OCI-LY3 (cell line): ENCODE data around the gene IRF2.
A peak's percentile ranks its signal among the peaks of the same experiment; 100 is the strongest.

Source experiments
- H2AFZ ChIP-seq: fragments of 200-600, 300-600 bp; shearing (Covaris generic); 2 replicates; pipeline ENCODE4 v1.6.0; 2014; ENCODE audit warnings: antibody characterized with exemption, low read depth, low read length
- H3K27ac ChIP-seq: fragments of 200-600, 300-600 bp; sonication (generic); 2 replicates; pipeline ENCODE4 v1.5.1; 2014; ENCODE audit warnings: mild to moderate bottlenecking, low read length, moderate library complexity, mixed read lengths
- H3K27me3 ChIP-seq: fragments of 200-600, 300-600 bp; sonication (generic); 2 replicates; pipeline ENCODE4 v1.6.1; 2014; ENCODE audit warnings: low read depth, low read length, mixed read lengths
- H3K36me3 ChIP-seq: fragments of 200-600, 300-600 bp; sonication (generic); replicated peaks from 2 replicates; pipeline ENCODE3; 2014; ENCODE audit warnings: low read depth, low read length, mixed read lengths
- H3K4me1 ChIP-seq: fragments of 300-600, 200-600 bp; sonication (generic); 2 replicates; pipeline ENCODE4 v1.6.1; 2014; ENCODE audit warnings: low read length, mixed read lengths
- H3K4me2 ChIP-seq: fragments of 200-600, 300-600 bp; sonication (generic); 2 replicates; pipeline ENCODE4 v1.6.1; 2014; ENCODE audit warnings: low read length, mixed read lengths
- H3K4me3 ChIP-seq: fragments of 300-600, 200-600 bp; sonication (generic); 2 replicates; pipeline ENCODE4 v1.5.1; 2014; ENCODE audit warnings: antibody characterized with exemption, mild to moderate bottlenecking, low read length, moderate library complexity
- H3K79me2 ChIP-seq: fragments of 300-600, 200-600 bp; shearing (Covaris generic); 2 replicates; pipeline ENCODE4 v1.6.1; 2014; ENCODE audit warnings: mild to moderate bottlenecking, low read length, mixed read lengths
- H3K9ac ChIP-seq: fragments of 300-600, 200-600 bp; shearing (Covaris generic); 2 replicates; pipeline ENCODE4 v1.6.0; 2014; ENCODE audit warnings: mild to moderate bottlenecking, low read length, moderate library complexity
- H3K9me3 ChIP-seq: fragments of 200-600, 300-600 bp; shearing (Covaris generic); 2 replicates; pipeline ENCODE4 v1.6.1; 2014; ENCODE audit warnings: low read length, mixed read lengths; ENCODE audit not compliant: insufficient read depth
- H4K20me1 ChIP-seq: fragments of 200-600, 300-600 bp; sonication (generic); 2 replicates; pipeline ENCODE4 v1.6.1; 2016; ENCODE audit warnings: low read length, mixed read lengths; ENCODE audit not compliant: insufficient read depth
- CTCF ChIP-seq: fragments of 200-600, 300-600 bp; sonication (generic); IDR thresholded peaks from 2 replicates; pipeline ENCODE4 v1.5.1; 2014; ENCODE audit warnings: antibody characterized with exemption, low read length, low read depth
- EZH2phosphoT487 ChIP-seq: fragments of 200-600 bp; shearing (Covaris generic); IDR thresholded peaks from 2 replicates; pipeline ENCODE4 v1.6.1; 2018; ENCODE audit warnings: antibody characterized with exemption, mixed run types, low read depth

The IRF2 gene

GRCh38 chr4:184421533-184422155 is 52.7 kb downstream of the IRF2 start:
- Histone ChIP-seq H2AFZ (no peak overlapping the region), H3K27ac (peak overlapping the region; percentile 87), H3K4me1 (peaks cover 54% of the 10 kb centered on the region), H3K9me3 (no peaks in the 10 kb centered on the region), H3K79me2 (peaks cover 51% of the 10 kb centered on the region), H3K4me2 (peak overlapping the region; percentile 53), H3K9ac (peak overlapping the region; percentile 44), H4K20me1 (peaks cover 3% of the 10 kb centered on the region; the same call in 1 of the 2 replicates), H3K36me3 (peaks cover 18% of the 10 kb centered on the region), H3K27me3 (no peaks in the 10 kb centered on the region), H3K4me3 (peak overlapping the region; percentile 53)
- TF ChIP-seq EZH2phosphoT487 (no peak), CTCF (no peak)

- peak overlapping the region; percentile 44; the same call in 1 of the 2 replicates for H3K9ac ChIP-seq
- H4K20me1 ChIP-seq, result peaks cover 3% of the 10 kb centered on the region; the same call in 1 of the 2 replicates
- H2AFZ ChIP-seq, result no peak overlapping the region
- TF ChIP-seq CTCF, result no peak
- TF ChIP-seq EZH2phosphoT487, result no peak
- peaks cover 53% of the 10 kb centered on the region for H3K79me2 ChIP-seq
- H3K4me2 ChIP-seq, result peak overlapping the region; percentile 53
- no peaks in the 10 kb centered on the region for H3K9me3 ChIP-seq
- H3K27me3 ChIP-seq, result no peaks in the 10 kb centered on the region
- H3K27ac ChIP-seq, result peak overlapping the region; percentile 87
- H3K36me3 ChIP-seq, result peaks cover 18% of the 10 kb centered on the region
- H3K4me1 ChIP-seq, result peaks cover 60% of the 10 kb centered on the region
- H3K4me3 ChIP-seq, result peak overlapping the region; percentile 53
These were observed 53.4 kb downstream of the IRF2 start for GRCh38 chr4:184420881-184421416.

GRCh38 chr4:184420402-184420801 is 53.9 kb downstream of the IRF2 start:
- Histone ChIP-seq H3K4me1 (peaks cover 64% of the 10 kb centered on the region), H3K79me2 (peaks cover 53% of the 10 kb centered on the region), H3K9me3 (no peaks in the 10 kb centered on the region), H3K4me3 (peak overlapping the region; percentile 53), H3K4me2 (peak overlapping the region; percentile 53), H3K27ac (peak overlapping the region; percentile 87), H4K20me1 (peaks cover 3% of the 10 kb centered on the region; the same call in 1 of the 2 replicates), H2AFZ (no peak overlapping the region), H3K36me3 (peaks cover 22% of the 10 kb centered on the region), H3K9ac (peak overlapping the region; percentile 44; the same call in 1 of the 2 replicates), H3K27me3 (no peaks in the 10 kb centered on the region)
- TF ChIP-seq EZH2phosphoT487 (no peak), CTCF (no peak)

- no peaks in the 10 kb centered on the region for H3K9me3 ChIP-seq
- H3K4me3 ChIP-seq, result peak overlapping the region; percentile 53; the same call in 1 of the 2 replicates
- H3K4me2 ChIP-seq, result peak overlapping the region; percentile 53
- peaks cover 69% of the 10 kb centered on the region for H3K4me1 ChIP-seq
- H3K27ac ChIP-seq, result peak overlapping the region; percentile 87
- H2AFZ ChIP-seq, result no peak overlapping the region
- peaks cover 24% of the 10 kb centered on the region for H3K36me3 ChIP-seq
- peaks cover 53% of the 10 kb centered on the region for H3K79me2 ChIP-seq
- H3K27me3 ChIP-seq, result no peaks in the 10 kb centered on the region
- no peak overlapping the region for H3K9ac ChIP-seq
- TF ChIP-seq EZH2phosphoT487, result no peak
- TF ChIP-seq CTCF, result no peak
- peaks cover 3% of the 10 kb centered on the region; the same call in 1 of the 2 replicates for H4K20me1 ChIP-seq
These were observed 54.4 kb downstream of the IRF2 start for GRCh38 chr4:184419976-184420375.
